Thyroid gland (tissue), 4 donors: ENCODE data around the gene LYPD6. TPM values are rescaled to one million over a fixed set of nuclear protein-coding genes. Genes with fewer than 3 reads are reported as not detected.

Experiments
- DNase-seq, 2 donors: peaks; one replicate each; pipeline ENCODE4 v3.0.0-alpha.2; 2019
- H3K27ac ChIP-seq, 3 donors: fragments of 200-600 bp; sonication (generic); 1 replicate in 2 of 3; 2 replicates in 1 of 3; pipeline ENCODE4 v1.5.1; 2016 to 2019; ENCODE audit warnings: mild to moderate bottlenecking in 1 of 3, moderate library complexity in 1 of 3
- H3K27me3 ChIP-seq: fragments of 200-600 bp; sonication (generic); one replicate; pipeline ENCODE4 v1.5.1; 2019
- H3K36me3 ChIP-seq, 2 donors: fragments of 200-600 bp; sonication (generic); one replicate each; pipeline ENCODE4 v1.5.1; 2016 to 2019
- H3K4me1 ChIP-seq, 2 donors: fragments of 200-600 bp; sonication (generic); one replicate each; pipeline ENCODE4 v1.5.1; 2017 to 2019
- H3K4me3 ChIP-seq, 3 donors: fragments of 200-600 bp; sonication (generic); replicated peaks in 1 of 3; 1 replicate in 2 of 3; 2 replicates in 1 of 3; pipeline ENCODE4 v1.5.1; 2016; ENCODE audit warnings: mild to moderate bottlenecking in 1 of 3
- H3K9me3 ChIP-seq: fragments of 200-600 bp; sonication (generic); one replicate; pipeline ENCODE4 v1.5.1; 2017
- CTCF ChIP-seq, 6 experiments: fragments of 200-600 bp in 3 of 6; fragments of 450-650 bp in 3 of 6; sonication (generic) in 3 of 6; IDR thresholded peaks; one replicate each; pipeline ENCODE4 v1.5.1; 2016 to 2019; ENCODE audit warnings: antibody characterized with exemption in 6 of 6, mild to moderate bottlenecking in 2 of 6, inconsistent platforms in 1 of 6, moderate library complexity in 1 of 6
- POLR2A ChIP-seq, 2 donors: fragments of 450-650 bp; IDR thresholded peaks; one replicate each; pipeline ENCODE4 v1.6.1; 2017; ENCODE audit warnings: antibody characterized with exemption in 2 of 2, mild to moderate bottlenecking in 2 of 2, moderate library complexity in 1 of 2
- WGBS, 2 donors: methylation state at CpG; one replicate each; pipeline ENCODE4 v1.1.5; 2017; 5-methylcytosine and 5-hydroxymethylcytosine counted together
- intact Hi-C: fragments of 100-400 bp; cut with DNase I; formaldehyde crosslinking; loops from one replicate; pipeline ENCODE4 v1.15.1; 2023
- total RNA-seq, 4 donors: library from RNA; depleted of rRNA; stranded (reverse); fragments of >200 nt; gene quantifications; one replicate each; pipeline ENCODE4 v1.2.3, GENCODE V29; 2016

The LYPD6 gene
- total RNA-seq, 4 donors from 2014 or later, result 0.33 to 1.5 (median 1.4) TPM

- Histone ChIP-seq H3K36me3 (no peaks in the 10 kb centered on the region), H3K9me3 (no peaks in the 10 kb centered on the region), H3K27ac (no peak overlapping the region), H3K27me3 (no peaks in the 10 kb centered on the region), H3K4me1 (no peaks in the 10 kb centered on the region), H3K4me3 (no peak overlapping the region)
- intact Hi-C loops, result no loop called here
- no peak for DNase-seq
- WGBS, 2 donors, result 47% methylated on average over 5 of the region's 5 CpGs
- no peak for TF ChIP-seq POLR2A (IDR thresholded peaks at IDR 0.05)
- no peak for TF ChIP-seq CTCF (IDR thresholded peaks at IDR 0.05)
These were observed 23.4 kb upstream of the LYPD6 start for GRCh38 chr2:149307014-149307413.

- TF ChIP-seq POLR2A (IDR thresholded peaks at IDR 0.05) (no peak), CTCF (IDR thresholded peaks at IDR 0.05) (no peak)
- no peak overlapping the region for H3K4me3 ChIP-seq
- H3K27ac ChIP-seq, result no peak overlapping the region
- no peaks in the 10 kb centered on the region for H3K36me3 ChIP-seq
- peaks cover 0 to 3% of the 10 kb centered on the region in 2 donors for H3K4me1 ChIP-seq
- no peaks in the 10 kb centered on the region for H3K9me3 ChIP-seq
- DNase-seq, result no peak
- WGBS, 2 donors, result 93 to 95% methylated on average over 6 to 10 of the region's 11 CpGs
- intact Hi-C loops, result no loop called here
- no peaks in the 10 kb centered on the region for H3K27me3 ChIP-seq
These were observed 20.0 kb upstream of the LYPD6 start for GRCh38 chr2:149310349-149310748.

- H3K4me3 ChIP-seq, result no peak overlapping the region
- DNase-seq, result no peak
- H3K9me3 ChIP-seq, result no peaks in the 10 kb centered on the region
- WGBS, 2 donors, result 67 to 77% methylated on average over 1 of the region's 1 CpG
- no peak for TF ChIP-seq CTCF (IDR thresholded peaks at IDR 0.05)
- TF ChIP-seq POLR2A (IDR thresholded peaks at IDR 0.05), result no peak
- no peak overlapping the region for H3K27ac ChIP-seq
- H3K27me3 ChIP-seq, result no peaks in the 10 kb centered on the region
- intact Hi-C loops, result no loop called here
- no peaks in the 10 kb centered on the region for H3K36me3 ChIP-seq
- H3K4me1 ChIP-seq, result peaks cover 0 to 3% of the 10 kb centered on the region in 2 donors
These were observed 18.3 kb upstream of the LYPD6 start for GRCh38 chr2:149312039-149312438.

- no peaks in the 10 kb centered on the region for H3K36me3 ChIP-seq
- H3K4me1 ChIP-seq, result peaks cover 0 to 3% of the 10 kb centered on the region in 2 donors
- intact Hi-C loops, result no loop called here
- no peaks in the 10 kb centered on the region for H3K9me3 ChIP-seq
- H3K27ac ChIP-seq, result no peak overlapping the region
- H3K27me3 ChIP-seq, result no peaks in the 10 kb centered on the region
- WGBS, 2 donors, result 9 to 12% methylated on average over 8 of the region's 8 CpGs
- DNase-seq, result peak; percentile 25 to 37
- no peak overlapping the region for H3K4me3 ChIP-seq
- TF ChIP-seq CTCF (IDR thresholded peaks at IDR 0.05), result peak; percentile 38 to 78 (median 54)
- no peak for TF ChIP-seq POLR2A (IDR thresholded peaks at IDR 0.05)
These were observed 16.8 kb upstream of the LYPD6 start for GRCh38 chr2:149313512-149313972.

GRCh38 chr2:149314687-149315086 is 15.7 kb upstream of the LYPD6 start:
- H3K4me1 ChIP-seq, result peaks cover 0 to 3% of the 10 kb centered on the region in 2 donors
- WGBS, 2 donors, result 32 to 45% methylated on average over 1 of the region's 1 CpG
- intact Hi-C loops, result no loop called here
- no peaks in the 10 kb centered on the region for H3K27me3 ChIP-seq
- no peak for TF ChIP-seq POLR2A (IDR thresholded peaks at IDR 0.05)
- no peak for TF ChIP-seq CTCF (IDR thresholded peaks at IDR 0.05)
- no peaks in the 10 kb centered on the region for H3K9me3 ChIP-seq
- no peak for DNase-seq
- H3K4me3 ChIP-seq, result no peak overlapping the region
- H3K36me3 ChIP-seq, result no peaks in the 10 kb centered on the region
- H3K27ac ChIP-seq, result no peak overlapping the region
